GM23338 (cell line): ENCODE results near the gene MAG. TPM values are rescaled to one million over a fixed set of nuclear protein-coding genes. Genes with fewer than 3 reads are reported as not detected.

Experiments
- ATAC-seq: fragments of 200-7000 bp; cut with Tn5 transposase; 3 replicates; pipeline ENCODE4 v1.9.1; 2020
- DNase-seq: peaks from one replicate; pipeline ENCODE4 v3.0.0-alpha.2; 2015; ENCODE audit warnings: low spot score
- H2AFZ ChIP-seq: fragments of 200-600 bp; sonication (generic); 2 replicates; pipeline ENCODE4 v1.8.0; 2016; ENCODE audit warnings: antibody characterized with exemption, mild to moderate bottlenecking, moderate library complexity
- H3F3A ChIP-seq: fragments of 200-600 bp; sonication (generic); replicated peaks from 2 replicates; pipeline ENCODE4 v1.8.0; 2017; ENCODE audit warnings: antibody characterized with exemption, mixed run types, low read depth
- H3K27ac ChIP-seq: fragments of 200-600 bp; sonication (generic); 2 replicates; pipeline ENCODE4 v1.6.1; 2016; ENCODE audit warnings: low read depth
- H3K27me3 ChIP-seq: fragments of 200-600 bp; sonication (generic); 2 replicates; pipeline ENCODE4 v1.8.0; 2016; ENCODE audit warnings: mild to moderate bottlenecking, mixed run types, moderate library complexity; ENCODE audit not compliant: insufficient read depth
- H3K36me3 ChIP-seq: fragments of 200-600 bp; sonication (generic); 2 replicates; pipeline ENCODE4 v1.8.0; 2016; ENCODE audit warnings: mild to moderate bottlenecking; ENCODE audit not compliant: insufficient read depth
- H3K4me1 ChIP-seq: fragments of 200-600 bp; sonication (generic); 2 replicates; pipeline ENCODE4 v1.8.0; 2016; ENCODE audit warnings: mild to moderate bottlenecking, moderate library complexity; ENCODE audit not compliant: insufficient read depth
- H3K4me2 ChIP-seq: fragments of 200-600 bp; sonication (generic); 2 replicates; pipeline ENCODE4 v1.7.1; 2017; ENCODE audit warnings: mixed run types
- H3K4me3 ChIP-seq: fragments of 200-600 bp; sonication (generic); 2 replicates; pipeline ENCODE4 v1.6.1; 2016; ENCODE audit warnings: mixed run types
- H3K79me2 ChIP-seq: fragments of 200-600 bp; sonication (generic); replicated peaks from 2 replicates; pipeline ENCODE4 v1.8.0; 2017; ENCODE audit warnings: mild to moderate bottlenecking; ENCODE audit not compliant: insufficient read depth
- H3K9me2 ChIP-seq: fragments of 200-600 bp; sonication (generic); 2 replicates; pipeline ENCODE4 v1.8.0; 2017; ENCODE audit not compliant: insufficient read depth
- H4K20me1 ChIP-seq: fragments of 200-600 bp; sonication (generic); replicated peaks from 2 replicates; pipeline ENCODE4 v1.8.0; 2017; ENCODE audit warnings: mild to moderate bottlenecking; ENCODE audit not compliant: insufficient read depth
- H3K27ac Mint-ChIP-seq: 2 replicates; pipeline ENCODE4 v1.8.0; 2020; ENCODE audit warnings: inconsistent platforms, mild to moderate bottlenecking, moderate library complexity, mixed read lengths
- H3K27me3 Mint-ChIP-seq: 3 replicates; pipeline ENCODE4 v1.8.0; 2022; ENCODE audit warnings: low read depth, mild to moderate bottlenecking, moderate library complexity, mixed read lengths, inconsistent platforms; ENCODE audit not compliant: insufficient read depth, poor library complexity
- H3K36me3 Mint-ChIP-seq: 3 replicates; pipeline ENCODE4 v1.8.0; 2021; ENCODE audit warnings: low read depth, mild to moderate bottlenecking, inconsistent platforms, moderate library complexity, mixed read lengths
- H3K4me1 Mint-ChIP-seq: 3 replicates; pipeline ENCODE4 v1.8.0; 2020; ENCODE audit warnings: mild to moderate bottlenecking, inconsistent platforms, mixed read lengths
- H3K4me3 Mint-ChIP-seq: 3 replicates; pipeline ENCODE4 v1.8.0; 2021; ENCODE audit warnings: moderate library complexity, mild to moderate bottlenecking, inconsistent platforms, mixed read lengths
- H3K9me3 Mint-ChIP-seq: 3 replicates; pipeline ENCODE4 v1.8.0; 2020; ENCODE audit warnings: moderate library complexity, mild to moderate bottlenecking, inconsistent platforms, mixed read lengths
- CREB1 ChIP-seq: fragments of 250-450 bp; sonication (Bioruptor Pico); IDR thresholded peaks from 2 replicates; pipeline ENCODE4 v1.5.0; 2020; ENCODE audit warnings: low read depth, mild to moderate bottlenecking, moderate library complexity
- EZH2 ChIP-seq: fragments of 200-600 bp; sonication (generic); IDR thresholded peaks from one replicate; pipeline ENCODE4 v1.8.0; 2017; ENCODE audit warnings: antibody characterized with exemption, mild to moderate bottlenecking, low read depth; ENCODE audit not compliant: unreplicated experiment
- EZH2phosphoT487 ChIP-seq: fragments of 200-600 bp; sonication (generic); IDR thresholded peaks from one replicate; pipeline ENCODE4 v1.8.1; 2018; ENCODE audit warnings: antibody characterized with exemption; ENCODE audit not compliant: unreplicated experiment
- JUNB ChIP-seq: IDR thresholded peaks from one replicate; pipeline ENCODE4 v1.6.1; 2016; ENCODE audit warnings: antibody characterized with exemption; ENCODE audit not compliant: unreplicated experiment
- NANOG ChIP-seq: IDR thresholded peaks from 2 replicates; pipeline ENCODE4 v1.6.1; 2016; ENCODE audit warnings: antibody characterized with exemption, borderline replicate concordance
- POLR2AphosphoS5 ChIP-seq: IDR thresholded peaks from 2 replicates; pipeline ENCODE4 v1.6.1; 2016; ENCODE audit warnings: antibody characterized with exemption, low read depth
- STAT1 ChIP-seq: IDR thresholded peaks from one replicate; pipeline ENCODE4 v1.6.1; 2016; ENCODE audit warnings: antibody characterized with exemption; ENCODE audit not compliant: unreplicated experiment
- ZNF114 ChIP-seq: fragments of 250-450 bp; sonication (Bioruptor Pico); IDR thresholded peaks from 2 replicates; pipeline ENCODE4 v1.5.0; 2020; ENCODE audit warnings: mild to moderate bottlenecking, moderate library complexity
- ZNF331 ChIP-seq: fragments of 250-450 bp; sonication (Bioruptor Pico); IDR thresholded peaks from 2 replicates; pipeline ENCODE4 v1.5.0; 2020; ENCODE audit warnings: low read depth, mild to moderate bottlenecking, moderate library complexity
- polyA plus RNA-seq: library from polyadenylated mRNA; unstranded; fragments of >200 nt; fragmentation: Nextera tagmentation; extraction: Ambion mirVana; gene quantifications from 2 replicates; pipeline ENCODE4 v1.2.1, GENCODE V29; 2016
- total RNA-seq: library from RNA; depleted of rRNA; stranded (reverse); fragments of >200 nt; shearing (Covaris generic); gene quantifications from 2 replicates; pipeline ENCODE4 v1.2.3, GENCODE V29; 2014
- TF ChIP-seq, protein P1 (sequence below): IDR thresholded peaks from 2 replicates; pipeline ENCODE4 v1.6.1; 2016; ENCODE audit warnings: antibody characterized with exemption
- TF ChIP-seq, protein P2 (sequence below): IDR thresholded peaks from one replicate; pipeline ENCODE4 v1.6.1; 2018; ENCODE audit warnings: antibody characterized with exemption; ENCODE audit not compliant: unreplicated experiment
- TF ChIP-seq, protein P3 (sequence below), 2 experiments: fragments of 200-600 bp in 1 of 2; sonication (generic) in 1 of 2; conservative IDR thresholded peaks; 2 replicates each; pipeline versions ENCODE4 v1.5.1 to v1.6.1; 2016 to 2017; ENCODE audit warnings: antibody characterized with exemption in 2 of 2, low read depth in 2 of 2, mild to moderate bottlenecking in 2 of 2, moderate library complexity in 1 of 2
- TF ChIP-seq, protein P4 (sequence below): fragments of 250-450 bp; sonication (Bioruptor Pico); IDR thresholded peaks from 2 replicates; pipeline ENCODE4 v1.5.0; 2020; ENCODE audit warnings: mild to moderate bottlenecking, moderate library complexity

Gene MAG
- total and polyA plus RNA-seq, 2 experiments from 2014 or later = 0.61 to 1.3 TPM

DNA sequence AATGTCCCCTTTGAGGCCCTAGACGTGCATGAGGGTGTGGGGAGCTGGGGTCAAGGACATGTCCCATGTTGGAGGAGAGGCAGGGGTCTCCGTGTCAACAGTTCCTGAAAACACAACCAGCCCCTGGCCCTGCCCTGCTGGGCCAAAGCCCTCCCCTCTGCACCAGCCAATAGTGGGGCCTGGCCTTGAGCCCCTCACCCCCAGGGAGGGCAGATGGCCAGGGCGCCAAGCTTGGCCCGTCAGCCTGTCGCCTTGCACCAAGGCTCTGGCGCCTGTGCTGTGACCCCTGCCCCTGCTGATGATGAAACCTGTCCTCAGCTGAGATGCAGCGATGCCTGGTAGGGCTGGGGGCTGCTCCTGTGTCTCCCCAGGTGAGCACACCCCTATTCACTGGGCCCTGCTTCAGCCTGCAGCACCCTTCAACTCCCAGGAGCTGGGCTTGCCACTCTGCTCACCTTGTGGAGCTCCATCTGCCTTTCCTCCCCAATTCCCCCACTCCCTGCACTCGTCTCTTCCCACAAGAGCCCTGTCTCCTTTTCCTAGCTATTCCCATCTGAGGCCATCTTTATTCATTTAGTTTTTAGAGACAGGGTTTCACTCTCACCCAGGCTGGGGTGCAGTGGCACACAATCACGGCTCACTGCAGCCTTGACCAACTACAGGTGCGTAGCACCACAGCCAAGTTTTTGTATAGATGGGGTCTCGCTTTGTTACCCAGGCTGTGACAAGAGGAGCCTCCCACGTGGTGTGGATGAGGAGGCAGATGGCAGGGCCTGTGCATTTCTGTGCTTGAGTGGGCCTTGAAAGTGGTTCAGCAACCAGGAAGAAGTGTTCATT lies 11.8 kb upstream of the MAG start:
- Histone ChIP-seq H3K4me2 (no peak overlapping the region), H3K79me2 (no peaks in the 10 kb centered on the region), H3K36me3 (no peaks in the 10 kb centered on the region; the same call in 1 of the 2 replicates), H3K4me1 (0 out of 2 replicates have a peak, but pooled peaks cover 7% of the 10 kb centered on the region), H3K27me3 (no peaks in the 10 kb centered on the region), H3K27ac (no peak overlapping the region), H3F3A (no peaks in the 10 kb centered on the region), H2AFZ (no peak overlapping the region), H3K9me2 (no peaks in the 10 kb centered on the region), H4K20me1 (no peaks in the 10 kb centered on the region), H3K4me3 (no peak overlapping the region)
- no peak; the same call in 1 of the 2 replicates for TF ChIP-seq POLR2AphosphoS5
- TF ChIP-seq JUNB = no peak
- TF ChIP-seq, protein P1, sequence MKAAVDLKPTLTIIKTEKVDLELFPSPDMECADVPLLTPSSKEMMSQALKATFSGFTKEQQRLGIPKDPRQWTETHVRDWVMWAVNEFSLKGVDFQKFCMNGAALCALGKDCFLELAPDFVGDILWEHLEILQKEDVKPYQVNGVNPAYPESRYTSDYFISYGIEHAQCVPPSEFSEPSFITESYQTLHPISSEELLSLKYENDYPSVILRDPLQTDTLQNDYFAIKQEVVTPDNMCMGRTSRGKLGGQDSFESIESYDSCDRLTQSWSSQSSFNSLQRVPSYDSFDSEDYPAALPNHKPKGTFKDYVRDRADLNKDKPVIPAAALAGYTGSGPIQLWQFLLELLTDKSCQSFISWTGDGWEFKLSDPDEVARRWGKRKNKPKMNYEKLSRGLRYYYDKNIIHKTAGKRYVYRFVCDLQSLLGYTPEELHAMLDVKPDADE = no peak
- TF ChIP-seq, protein P2, sequence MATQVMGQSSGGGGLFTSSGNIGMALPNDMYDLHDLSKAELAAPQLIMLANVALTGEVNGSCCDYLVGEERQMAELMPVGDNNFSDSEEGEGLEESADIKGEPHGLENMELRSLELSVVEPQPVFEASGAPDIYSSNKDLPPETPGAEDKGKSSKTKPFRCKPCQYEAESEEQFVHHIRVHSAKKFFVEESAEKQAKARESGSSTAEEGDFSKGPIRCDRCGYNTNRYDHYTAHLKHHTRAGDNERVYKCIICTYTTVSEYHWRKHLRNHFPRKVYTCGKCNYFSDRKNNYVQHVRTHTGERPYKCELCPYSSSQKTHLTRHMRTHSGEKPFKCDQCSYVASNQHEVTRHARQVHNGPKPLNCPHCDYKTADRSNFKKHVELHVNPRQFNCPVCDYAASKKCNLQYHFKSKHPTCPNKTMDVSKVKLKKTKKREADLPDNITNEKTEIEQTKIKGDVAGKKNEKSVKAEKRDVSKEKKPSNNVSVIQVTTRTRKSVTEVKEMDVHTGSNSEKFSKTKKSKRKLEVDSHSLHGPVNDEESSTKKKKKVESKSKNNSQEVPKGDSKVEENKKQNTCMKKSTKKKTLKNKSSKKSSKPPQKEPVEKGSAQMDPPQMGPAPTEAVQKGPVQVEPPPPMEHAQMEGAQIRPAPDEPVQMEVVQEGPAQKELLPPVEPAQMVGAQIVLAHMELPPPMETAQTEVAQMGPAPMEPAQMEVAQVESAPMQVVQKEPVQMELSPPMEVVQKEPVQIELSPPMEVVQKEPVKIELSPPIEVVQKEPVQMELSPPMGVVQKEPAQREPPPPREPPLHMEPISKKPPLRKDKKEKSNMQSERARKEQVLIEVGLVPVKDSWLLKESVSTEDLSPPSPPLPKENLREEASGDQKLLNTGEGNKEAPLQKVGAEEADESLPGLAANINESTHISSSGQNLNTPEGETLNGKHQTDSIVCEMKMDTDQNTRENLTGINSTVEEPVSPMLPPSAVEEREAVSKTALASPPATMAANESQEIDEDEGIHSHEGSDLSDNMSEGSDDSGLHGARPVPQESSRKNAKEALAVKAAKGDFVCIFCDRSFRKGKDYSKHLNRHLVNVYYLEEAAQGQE = no peak
- TF ChIP-seq STAT1 = no peak
- no peak for TF ChIP-seq NANOG
- TF ChIP-seq EZH2 = no peak
- TF ChIP-seq, protein P3, sequence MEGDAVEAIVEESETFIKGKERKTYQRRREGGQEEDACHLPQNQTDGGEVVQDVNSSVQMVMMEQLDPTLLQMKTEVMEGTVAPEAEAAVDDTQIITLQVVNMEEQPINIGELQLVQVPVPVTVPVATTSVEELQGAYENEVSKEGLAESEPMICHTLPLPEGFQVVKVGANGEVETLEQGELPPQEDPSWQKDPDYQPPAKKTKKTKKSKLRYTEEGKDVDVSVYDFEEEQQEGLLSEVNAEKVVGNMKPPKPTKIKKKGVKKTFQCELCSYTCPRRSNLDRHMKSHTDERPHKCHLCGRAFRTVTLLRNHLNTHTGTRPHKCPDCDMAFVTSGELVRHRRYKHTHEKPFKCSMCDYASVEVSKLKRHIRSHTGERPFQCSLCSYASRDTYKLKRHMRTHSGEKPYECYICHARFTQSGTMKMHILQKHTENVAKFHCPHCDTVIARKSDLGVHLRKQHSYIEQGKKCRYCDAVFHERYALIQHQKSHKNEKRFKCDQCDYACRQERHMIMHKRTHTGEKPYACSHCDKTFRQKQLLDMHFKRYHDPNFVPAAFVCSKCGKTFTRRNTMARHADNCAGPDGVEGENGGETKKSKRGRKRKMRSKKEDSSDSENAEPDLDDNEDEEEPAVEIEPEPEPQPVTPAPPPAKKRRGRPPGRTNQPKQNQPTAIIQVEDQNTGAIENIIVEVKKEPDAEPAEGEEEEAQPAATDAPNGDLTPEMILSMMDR (conservative IDR thresholded peaks at IDR 0.05; ENCODE audit: low read depth in 2 of 2) = no peak
- no peak for TF ChIP-seq EZH2phosphoT487
- TF ChIP-seq ZNF331 = no peak
- no peak for TF ChIP-seq CREB1
- TF ChIP-seq ZNF114 (CRISPR knock-in tag) = no peak
- TF ChIP-seq, protein P4, sequence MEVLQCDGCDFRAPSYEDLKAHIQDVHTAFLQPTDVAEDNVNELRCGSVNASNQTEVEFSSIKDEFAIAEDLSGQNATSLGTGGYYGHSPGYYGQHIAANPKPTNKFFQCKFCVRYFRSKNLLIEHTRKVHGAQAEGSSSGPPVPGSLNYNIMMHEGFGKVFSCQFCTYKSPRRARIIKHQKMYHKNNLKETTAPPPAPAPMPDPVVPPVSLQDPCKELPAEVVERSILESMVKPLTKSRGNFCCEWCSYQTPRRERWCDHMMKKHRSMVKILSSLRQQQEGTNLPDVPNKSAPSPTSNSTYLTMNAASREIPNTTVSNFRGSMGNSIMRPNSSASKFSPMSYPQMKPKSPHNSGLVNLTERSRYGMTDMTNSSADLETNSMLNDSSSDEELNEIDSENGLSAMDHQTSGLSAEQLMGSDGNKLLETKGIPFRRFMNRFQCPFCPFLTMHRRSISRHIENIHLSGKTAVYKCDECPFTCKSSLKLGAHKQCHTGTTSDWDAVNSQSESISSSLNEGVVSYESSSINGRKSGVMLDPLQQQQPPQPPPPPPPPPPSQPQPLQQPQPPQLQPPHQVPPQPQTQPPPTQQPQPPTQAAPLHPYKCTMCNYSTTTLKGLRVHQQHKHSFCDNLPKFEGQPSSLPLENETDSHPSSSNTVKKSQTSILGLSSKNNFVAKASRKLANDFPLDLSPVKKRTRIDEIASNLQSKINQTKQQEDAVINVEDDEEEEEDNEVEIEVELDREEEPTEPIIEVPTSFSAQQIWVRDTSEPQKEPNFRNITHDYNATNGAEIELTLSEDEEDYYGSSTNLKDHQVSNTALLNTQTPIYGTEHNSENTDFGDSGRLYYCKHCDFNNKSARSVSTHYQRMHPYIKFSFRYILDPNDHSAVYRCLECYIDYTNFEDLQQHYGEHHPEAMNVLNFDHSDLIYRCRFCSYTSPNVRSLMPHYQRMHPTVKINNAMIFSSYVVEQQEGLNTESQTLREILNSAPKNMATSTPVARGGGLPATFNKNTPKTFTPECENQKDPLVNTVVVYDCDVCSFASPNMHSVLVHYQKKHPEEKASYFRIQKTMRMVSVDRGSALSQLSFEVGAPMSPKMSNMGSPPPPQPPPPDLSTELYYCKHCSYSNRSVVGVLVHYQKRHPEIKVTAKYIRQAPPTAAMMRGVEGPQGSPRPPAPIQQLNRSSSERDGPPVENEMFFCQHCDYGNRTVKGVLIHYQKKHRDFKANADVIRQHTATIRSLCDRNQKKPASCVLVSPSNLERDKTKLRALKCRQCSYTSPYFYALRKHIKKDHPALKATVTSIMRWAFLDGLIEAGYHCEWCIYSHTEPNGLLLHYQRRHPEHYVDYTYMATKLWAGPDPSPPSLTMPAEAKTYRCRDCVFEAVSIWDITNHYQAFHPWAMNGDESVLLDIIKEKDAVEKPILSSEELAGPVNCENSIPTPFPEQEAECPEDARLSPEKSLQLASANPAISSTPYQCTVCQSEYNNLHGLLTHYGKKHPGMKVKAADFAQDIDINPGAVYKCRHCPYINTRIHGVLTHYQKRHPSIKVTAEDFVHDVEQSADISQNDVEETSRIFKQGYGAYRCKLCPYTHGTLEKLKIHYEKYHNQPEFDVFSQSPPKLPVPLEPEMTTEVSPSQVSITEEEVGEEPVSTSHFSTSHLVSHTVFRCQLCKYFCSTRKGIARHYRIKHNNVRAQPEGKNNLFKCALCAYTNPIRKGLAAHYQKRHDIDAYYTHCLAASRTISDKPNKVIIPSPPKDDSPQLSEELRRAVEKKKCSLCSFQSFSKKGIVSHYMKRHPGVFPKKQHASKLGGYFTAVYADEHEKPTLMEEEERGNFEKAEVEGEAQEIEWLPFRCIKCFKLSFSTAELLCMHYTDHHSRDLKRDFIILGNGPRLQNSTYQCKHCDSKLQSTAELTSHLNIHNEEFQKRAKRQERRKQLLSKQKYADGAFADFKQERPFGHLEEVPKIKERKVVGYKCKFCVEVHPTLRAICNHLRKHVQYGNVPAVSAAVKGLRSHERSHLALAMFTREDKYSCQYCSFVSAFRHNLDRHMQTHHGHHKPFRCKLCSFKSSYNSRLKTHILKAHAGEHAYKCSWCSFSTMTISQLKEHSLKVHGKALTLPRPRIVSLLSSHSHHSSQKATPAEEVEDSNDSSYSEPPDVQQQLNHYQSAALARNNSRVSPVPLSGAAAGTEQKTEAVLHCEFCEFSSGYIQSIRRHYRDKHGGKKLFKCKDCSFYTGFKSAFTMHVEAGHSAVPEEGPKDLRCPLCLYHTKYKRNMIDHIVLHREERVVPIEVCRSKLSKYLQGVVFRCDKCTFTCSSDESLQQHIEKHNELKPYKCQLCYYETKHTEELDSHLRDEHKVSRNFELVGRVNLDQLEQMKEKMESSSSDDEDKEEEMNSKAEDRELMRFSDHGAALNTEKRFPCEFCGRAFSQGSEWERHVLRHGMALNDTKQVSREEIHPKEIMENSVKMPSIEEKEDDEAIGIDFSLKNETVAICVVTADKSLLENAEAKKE (CRISPR knock-in tag) = no peak
- Mint-ChIP-seq H3K4me3 (no peak overlapping the region), H3K27ac (0 out of 2 replicates have a peak overlapping the region, but pooled peaks have one; percentile 40), H3K27me3 (peaks cover 26% of the 10 kb centered on the region), H3K9me3 (no peaks in the 10 kb centered on the region; the same call in 2 of the 3 replicates), H3K4me1 (peaks cover 8% of the 10 kb centered on the region), H3K36me3 (peaks cover 25% of the 10 kb centered on the region)
- DNase-seq (no peak), ATAC-seq (peak; percentile 15)
